SKM-1 treated with dmso at 0.1 percent for 144 hours (cell line): ENCODE data around the gene TRMT1L.

Experiments used
- DNase-seq: peaks from one replicate; lab custom pipeline; 2025; ENCODE audit not compliant: unreplicated experiment; lab: John Stamatoyannopoulos, UW

Gene TRMT1L

GRCh38 chr1:185132534-185132933, 24.2 kb downstream of the TRMT1L start:
- DNase-seq, result no peak

GRCh38 chr1:185129708-185130107, 27.0 kb downstream of the TRMT1L start:
- no peak for DNase-seq

GRCh38 chr1:185112356-185112755, 44.4 kb downstream of the TRMT1L start:
- DNase-seq, result no peak

GRCh38 chr1:185111873-185112272, 44.9 kb downstream of the TRMT1L start:
- DNase-seq, result no peak

GRCh38 chr1:185110145-185110544, 46.6 kb downstream of the TRMT1L start:
- no peak for DNase-seq

- DNase-seq, result no peak
Observed at GRCh38 chr1:185108321-185108720, 48.4 kb downstream of the TRMT1L start.

GRCh38 chr1:185105121-185105520, 51.6 kb downstream of the TRMT1L start:
- DNase-seq, result no peak

GRCh38 chr1:185104083-185104482, 52.7 kb downstream of the TRMT1L start:
- no peak for DNase-seq

GRCh38 chr1:185096531-185096930, 60.2 kb downstream of the TRMT1L start:
- no peak for DNase-seq

- no peak for DNase-seq
Observed at GRCh38 chr1:185094761-185095160, 62.0 kb downstream of the TRMT1L start.

GRCh38 chr1:185091480-185091879, 65.3 kb downstream of the TRMT1L start:
- no peak for DNase-seq

GRCh38 chr1:185087746-185088145, 69.0 kb downstream of the TRMT1L start:
- DNase-seq, result no peak

- DNase-seq, result no peak
Observed at GRCh38 chr1:185087101-185087500, 69.7 kb downstream of the TRMT1L start.

- no peak for DNase-seq
Observed at GRCh38 chr1:185083818-185084217, 72.9 kb downstream of the TRMT1L start.

GRCh38 chr1:185080422-185080821, 76.3 kb downstream of the TRMT1L start:
- DNase-seq, result no peak

- no peak for DNase-seq
Observed at GRCh38 chr1:185077374-185077773, 79.4 kb downstream of the TRMT1L start.

GRCh38 chr1:185075476-185075875, 81.3 kb downstream of the TRMT1L start:
- DNase-seq, result no peak

- DNase-seq, result no peak
Observed at GRCh38 chr1:185074307-185074706, 82.4 kb downstream of the TRMT1L start.

- DNase-seq, result no peak
Observed at GRCh38 chr1:185073725-185074124, 83.0 kb downstream of the TRMT1L start.

- DNase-seq, result no peak
Observed at GRCh38 chr1:185070051-185070450, 86.7 kb downstream of the TRMT1L start.

GRCh38 chr1:185069202-185069772, 87.5 kb downstream of the TRMT1L start:
- no peak for DNase-seq

- no peak for DNase-seq
Observed at GRCh38 chr1:185068341-185068740, 88.4 kb downstream of the TRMT1L start.
